ENCODE results near the gene GNG13.
A peak's percentile ranks its signal among the peaks of the same experiment; 100 is the strongest.

Gene GNG13

DNA sequence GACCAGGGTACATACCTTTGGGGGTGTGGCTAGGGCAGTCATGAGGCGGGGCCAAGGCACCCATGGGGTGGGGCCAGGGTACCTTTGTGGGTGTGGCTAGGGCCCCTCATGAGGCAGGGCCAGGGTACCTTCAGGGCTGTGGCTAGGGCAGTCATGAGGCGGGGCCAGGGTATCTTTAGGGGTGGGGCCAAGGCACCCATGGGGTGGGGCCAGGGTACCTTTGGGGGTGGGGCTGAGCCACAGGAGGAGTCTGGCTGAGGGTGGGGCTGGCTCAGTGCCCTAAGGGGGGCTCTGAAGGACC, 3.5 kb downstream of the GNG13 start:
- no peaks in the 10 kb centered on the region for H3K4me1 ChIP-seq (ENCODE audit: control insufficient read depth, insufficient read depth, low read length)
- DNase-seq (ENCODE audit: low read depth) = no peak
- no peak overlapping the region for H3K9ac ChIP-seq (ENCODE audit: low read length)
- no peaks in the 10 kb centered on the region for H3K9me3 ChIP-seq (ENCODE audit: control insufficient read depth, low read length)
- no peak overlapping the region for H3K4me3 ChIP-seq (ENCODE audit: low read length)
- H3K36me3 ChIP-seq (ENCODE audit: control insufficient read depth, insufficient read depth, low read length, severe bottlenecking) = no peaks in the 10 kb centered on the region
- peaks cover 19% of the 10 kb centered on the region for H3K27me3 ChIP-seq (replicated peaks; ENCODE audit: control insufficient read depth, insufficient read depth, low read length)

DNA sequence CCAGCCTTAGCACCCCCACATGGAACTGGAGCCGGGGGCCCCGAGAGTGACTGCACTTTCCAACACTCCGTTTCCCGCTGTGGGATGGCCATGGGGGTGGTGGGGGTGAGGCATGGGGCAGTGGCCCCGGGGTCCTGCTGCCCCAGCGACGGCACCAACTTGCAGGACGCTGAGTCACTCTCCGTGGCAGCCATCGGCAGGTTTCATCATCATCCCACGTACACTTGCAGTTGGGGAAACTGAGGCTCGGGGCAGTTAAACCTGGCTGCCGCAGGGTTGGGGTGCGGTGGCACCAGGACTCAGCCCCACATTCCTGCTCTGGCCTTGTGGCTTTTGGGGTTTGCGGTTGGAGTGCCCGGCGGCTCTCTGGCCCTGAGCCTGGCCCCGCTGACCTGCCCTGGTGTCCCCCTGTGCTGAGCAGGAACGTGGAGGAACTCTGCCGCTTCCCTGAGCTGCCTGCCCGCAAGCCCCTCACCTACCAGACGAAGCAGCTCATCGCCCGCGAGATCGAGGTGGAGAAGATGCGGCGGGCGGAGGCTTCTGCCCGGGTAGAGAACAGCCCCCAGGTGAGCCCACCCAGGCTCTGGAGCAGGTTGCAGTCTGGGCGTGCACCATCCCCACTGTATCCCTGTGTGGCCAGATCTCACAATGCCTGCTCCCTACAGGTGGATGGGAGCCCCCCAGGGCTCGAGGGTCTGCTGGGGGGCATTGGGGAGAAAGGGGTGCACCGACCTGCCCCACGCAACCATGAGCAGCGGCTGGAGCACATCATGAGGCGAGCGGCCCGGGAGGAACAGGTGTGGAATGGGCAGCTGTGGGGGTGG, 4.0 kb downstream of the GNG13 start:
- Histone ChIP-seq H3K27me3 (replicated peaks; ENCODE audit: control insufficient read depth, insufficient read depth, low read length) (peaks cover 14% of the 10 kb centered on the region), H3K36me3 (ENCODE audit: control insufficient read depth, insufficient read depth, low read length, severe bottlenecking) (no peaks in the 10 kb centered on the region), H3K9me3 (ENCODE audit: control insufficient read depth, low read length) (no peaks in the 10 kb centered on the region), H3K9ac (ENCODE audit: low read length) (no peak overlapping the region), H3K4me3 (ENCODE audit: low read length) (no peak overlapping the region), H3K4me1 (ENCODE audit: control insufficient read depth, insufficient read depth, low read length) (no peaks in the 10 kb centered on the region)
- no peak for DNase-seq (ENCODE audit: low read depth)

DNA sequence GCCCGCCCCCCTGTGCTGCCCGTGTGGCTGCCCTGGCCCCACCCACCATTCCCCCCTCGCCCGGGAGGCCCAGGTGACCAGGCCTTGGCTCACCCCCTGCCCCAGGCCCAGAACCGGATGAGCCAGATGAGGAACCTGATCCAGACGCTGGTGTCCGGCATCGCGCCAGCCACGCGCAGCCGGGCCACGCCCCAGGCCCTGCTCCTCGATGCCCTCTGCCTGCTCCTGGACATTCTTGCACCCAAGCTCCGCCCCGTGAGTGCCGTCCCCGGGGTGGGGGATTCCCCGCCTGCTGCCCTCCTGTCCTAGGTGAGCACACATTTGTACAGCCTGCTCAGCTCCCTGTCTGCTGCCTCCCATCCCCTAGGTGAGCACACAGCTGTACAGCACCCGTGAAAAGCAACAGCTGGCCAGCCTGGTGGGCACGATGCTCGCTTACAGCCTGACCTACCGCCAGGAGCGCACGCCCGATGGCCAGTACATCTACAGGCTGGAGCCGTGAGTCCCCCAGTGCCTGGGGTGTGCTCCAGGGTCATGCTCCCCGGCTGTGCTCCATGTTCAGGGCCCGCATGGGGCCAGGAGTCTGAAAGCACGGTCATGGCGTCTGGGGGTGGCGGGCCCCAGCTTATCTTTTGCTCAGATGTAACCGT, 4.8 kb downstream of the GNG13 start:
- Histone ChIP-seq H3K4me1 (ENCODE audit: control insufficient read depth, insufficient read depth, low read length) (no peaks in the 10 kb centered on the region), H3K36me3 (ENCODE audit: control insufficient read depth, insufficient read depth, low read length, severe bottlenecking) (no peaks in the 10 kb centered on the region), H3K9me3 (ENCODE audit: control insufficient read depth, low read length) (no peaks in the 10 kb centered on the region), H3K9ac (ENCODE audit: low read length) (no peak overlapping the region), H3K27me3 (replicated peaks; ENCODE audit: control insufficient read depth, insufficient read depth, low read length) (peaks cover 7% of the 10 kb centered on the region), H3K4me3 (ENCODE audit: low read length) (no peak overlapping the region)
- DNase-seq (ENCODE audit: low read depth) = no peak

DNA sequence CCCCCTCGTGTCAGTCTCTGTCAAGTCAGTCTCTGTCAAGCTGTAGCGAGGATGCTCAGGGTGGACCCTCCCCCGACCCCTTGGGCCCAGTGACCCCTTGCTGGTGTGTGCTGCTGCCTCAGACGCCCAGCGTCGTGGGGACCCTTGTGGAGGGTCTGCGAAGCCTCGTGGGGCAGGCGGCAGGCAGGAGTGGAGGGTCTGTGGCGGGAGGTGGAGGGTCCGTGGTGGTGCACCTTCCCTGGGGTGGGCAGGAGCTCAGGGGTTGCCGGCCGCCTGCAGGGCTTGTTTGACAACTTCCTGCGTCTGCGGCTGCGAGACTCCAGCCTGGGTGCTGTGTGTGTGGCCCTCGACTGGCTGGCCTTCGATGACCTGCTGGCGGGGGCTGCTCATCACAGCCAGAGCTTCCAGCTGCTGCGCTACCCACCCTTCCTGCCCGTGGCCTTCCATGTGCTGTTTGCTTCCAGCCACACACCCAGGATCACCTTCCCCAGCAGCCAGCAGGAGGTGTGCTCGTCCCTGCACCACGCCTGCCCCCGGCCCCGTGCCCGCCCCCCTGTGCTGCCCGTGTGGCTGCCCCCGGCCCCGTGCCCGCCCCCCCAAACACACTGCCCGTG, 5.6 kb downstream of the GNG13 start:
- H3K9me3 ChIP-seq (ENCODE audit: control insufficient read depth, low read length) = no peaks in the 10 kb centered on the region
- no peak for DNase-seq (ENCODE audit: low read depth)
- peaks cover 6% of the 10 kb centered on the region for H3K27me3 ChIP-seq (replicated peaks; ENCODE audit: control insufficient read depth, insufficient read depth, low read length)
- no peak overlapping the region for H3K9ac ChIP-seq (ENCODE audit: low read length)
- no peaks in the 10 kb centered on the region for H3K36me3 ChIP-seq (ENCODE audit: control insufficient read depth, insufficient read depth, low read length, severe bottlenecking)
- no peaks in the 10 kb centered on the region for H3K4me1 ChIP-seq (ENCODE audit: control insufficient read depth, insufficient read depth, low read length)
- H3K4me3 ChIP-seq (ENCODE audit: low read length) = no peak overlapping the region

DNA sequence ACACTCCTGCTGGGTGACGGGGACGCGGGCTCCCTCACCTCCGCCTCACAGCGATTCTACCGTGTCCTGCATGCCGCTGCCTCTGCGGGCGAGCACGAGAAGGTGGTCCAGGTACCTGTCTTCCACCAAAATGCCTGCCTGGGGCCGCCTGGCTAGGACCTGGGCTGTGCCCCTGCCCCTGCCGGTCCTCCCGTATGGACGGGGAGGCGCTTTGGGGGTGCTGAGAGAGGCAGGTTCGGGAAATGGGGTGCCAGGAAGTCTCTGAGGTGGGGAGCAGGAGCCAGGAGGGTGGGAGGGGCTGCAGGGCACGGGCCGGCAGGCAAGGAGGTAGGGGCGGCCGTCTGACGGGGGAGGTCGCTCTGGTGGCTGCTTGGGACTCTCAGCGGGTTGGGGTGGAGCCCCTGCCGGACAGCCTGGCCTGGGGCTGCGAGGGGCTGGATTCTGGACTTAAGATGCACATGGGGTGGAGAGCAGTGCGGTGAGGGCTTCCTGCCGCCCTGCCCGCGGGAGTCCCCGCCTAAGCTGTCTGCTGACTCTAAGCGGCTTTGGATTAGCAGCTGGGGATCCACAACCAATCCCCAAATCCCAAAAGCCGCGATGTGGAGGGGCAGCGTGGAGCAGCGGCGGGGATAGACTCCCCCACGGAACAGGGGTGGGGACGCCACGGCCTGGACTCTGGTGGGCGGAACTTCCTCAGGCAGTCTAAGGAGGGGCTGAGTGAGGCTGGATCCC, 6.3 kb downstream of the GNG13 start:
- Histone ChIP-seq H3K27me3 (replicated peaks; ENCODE audit: control insufficient read depth, insufficient read depth, low read length) (peaks cover 3% of the 10 kb centered on the region), H3K4me3 (ENCODE audit: low read length) (no peak overlapping the region), H3K4me1 (ENCODE audit: control insufficient read depth, insufficient read depth, low read length) (no peaks in the 10 kb centered on the region), H3K36me3 (ENCODE audit: control insufficient read depth, insufficient read depth, low read length, severe bottlenecking) (no peaks in the 10 kb centered on the region), H3K9ac (ENCODE audit: low read length) (no peak overlapping the region), H3K9me3 (ENCODE audit: control insufficient read depth, low read length) (no peaks in the 10 kb centered on the region)
- DNase-seq (ENCODE audit: low read depth) = no peak

DNA sequence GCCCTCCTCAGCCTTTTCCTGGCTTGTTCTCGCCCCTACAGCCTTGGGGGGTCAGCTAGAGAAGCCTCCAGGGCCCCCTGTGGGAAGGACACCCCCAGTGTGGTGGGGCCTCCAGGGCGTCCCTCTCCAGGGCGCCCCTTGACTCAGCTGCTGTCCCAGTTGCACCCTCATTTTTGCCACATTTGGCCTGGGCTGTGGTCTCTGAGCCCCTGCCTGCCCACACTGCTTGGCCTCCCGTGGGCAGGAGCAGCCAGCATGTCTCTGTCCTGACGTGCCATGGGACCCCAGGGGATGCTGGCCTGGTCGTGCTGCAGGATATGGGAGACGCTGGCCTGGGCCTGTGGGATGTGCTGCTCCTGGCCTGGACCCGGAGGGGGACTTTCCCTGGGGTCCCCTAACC, 7.1 kb downstream of the GNG13 start:
- DNase-seq (ENCODE audit: low read depth) = no peak
- Histone ChIP-seq H3K27me3 (replicated peaks; ENCODE audit: control insufficient read depth, insufficient read depth, low read length) (no peaks in the 10 kb centered on the region), H3K9ac (ENCODE audit: low read length) (no peak overlapping the region), H3K4me1 (ENCODE audit: control insufficient read depth, insufficient read depth, low read length) (no peaks in the 10 kb centered on the region), H3K36me3 (ENCODE audit: control insufficient read depth, insufficient read depth, low read length, severe bottlenecking) (no peaks in the 10 kb centered on the region), H3K9me3 (ENCODE audit: control insufficient read depth, low read length) (no peaks in the 10 kb centered on the region), H3K4me3 (ENCODE audit: low read length) (no peak overlapping the region)

DNA sequence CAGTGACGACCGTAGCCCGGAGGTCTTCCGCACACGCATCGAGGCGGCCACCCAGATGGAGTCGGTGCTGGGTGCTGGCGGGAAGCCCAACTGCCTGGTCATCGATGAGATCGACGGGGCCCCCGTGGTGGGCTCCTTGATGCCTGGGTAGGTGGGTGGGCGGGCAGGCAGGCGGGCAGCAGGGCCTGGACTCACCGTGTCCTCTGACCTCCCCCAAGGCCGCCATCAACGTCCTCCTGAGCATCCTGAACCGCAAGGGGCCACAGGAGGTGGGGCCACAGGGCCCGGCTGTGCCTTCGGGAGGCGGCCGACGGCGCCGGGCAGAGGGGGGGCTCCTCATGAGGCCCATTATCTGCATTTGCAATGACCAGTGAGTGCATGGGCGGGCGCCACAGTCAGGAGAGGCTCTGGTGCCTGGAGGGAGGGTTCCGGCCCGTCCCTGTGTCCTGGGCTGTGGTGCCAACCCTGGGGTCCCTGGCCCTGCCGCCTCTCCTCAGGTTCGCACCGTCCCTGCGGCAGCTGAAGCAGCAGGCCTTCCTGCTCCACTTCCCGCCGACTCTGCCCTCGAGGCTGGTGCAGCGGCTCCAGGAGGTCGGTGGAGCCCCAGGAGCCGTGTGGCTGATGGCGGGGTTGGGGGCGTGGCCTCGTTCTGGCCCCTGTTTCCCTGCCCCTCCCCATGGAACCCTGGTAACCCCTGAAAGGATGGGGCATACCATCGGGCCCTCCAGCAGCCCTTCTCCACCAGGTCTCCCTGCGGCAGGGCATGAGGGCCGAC, 8.1 kb downstream of the GNG13 start:
- H3K9ac ChIP-seq (ENCODE audit: low read length) = no peak overlapping the region
- no peaks in the 10 kb centered on the region for H3K27me3 ChIP-seq (replicated peaks; ENCODE audit: control insufficient read depth, insufficient read depth, low read length)
- no peak for DNase-seq (ENCODE audit: low read depth)
- no peak overlapping the region for H3K4me3 ChIP-seq (ENCODE audit: low read length)
- no peaks in the 10 kb centered on the region for H3K36me3 ChIP-seq (ENCODE audit: control insufficient read depth, insufficient read depth, low read length, severe bottlenecking)
- peaks cover 2% of the 10 kb centered on the region for H3K4me1 ChIP-seq (ENCODE audit: control insufficient read depth, insufficient read depth, low read length)
- H3K9me3 ChIP-seq (ENCODE audit: control insufficient read depth, low read length) = no peaks in the 10 kb centered on the region

DNA sequence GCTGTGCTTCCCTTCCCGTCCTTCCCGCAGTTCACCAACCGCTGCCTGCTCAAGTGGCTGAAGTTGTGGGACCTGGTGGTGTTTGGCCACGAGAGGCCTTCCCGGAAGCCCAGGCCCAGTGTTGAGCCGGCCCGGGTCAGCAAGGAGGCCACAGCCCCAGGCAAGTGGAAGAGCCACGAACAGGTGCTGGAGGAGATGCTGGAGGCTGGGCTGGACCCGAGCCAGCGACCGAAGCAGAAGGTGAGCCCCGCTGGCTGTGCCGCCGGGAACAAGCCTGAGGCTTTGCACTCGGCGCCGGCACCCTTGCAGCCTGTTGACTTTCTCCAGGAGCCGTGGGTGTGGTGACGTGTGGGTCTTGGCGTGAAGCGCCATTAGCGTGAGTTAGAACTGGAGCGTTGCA, 9.4 kb downstream of the GNG13 start:
- Histone ChIP-seq H3K9ac (ENCODE audit: low read length) (no peak overlapping the region), H3K36me3 (ENCODE audit: control insufficient read depth, insufficient read depth, low read length, severe bottlenecking) (peaks cover 4% of the 10 kb centered on the region), H3K4me3 (ENCODE audit: low read length) (no peak overlapping the region), H3K9me3 (ENCODE audit: control insufficient read depth, low read length) (no peaks in the 10 kb centered on the region), H3K4me1 (ENCODE audit: control insufficient read depth, insufficient read depth, low read length) (peaks cover 7% of the 10 kb centered on the region), H3K27me3 (replicated peaks; ENCODE audit: control insufficient read depth, insufficient read depth, low read length) (no peaks in the 10 kb centered on the region)
- DNase-seq (ENCODE audit: low read depth) = no peak

DNA sequence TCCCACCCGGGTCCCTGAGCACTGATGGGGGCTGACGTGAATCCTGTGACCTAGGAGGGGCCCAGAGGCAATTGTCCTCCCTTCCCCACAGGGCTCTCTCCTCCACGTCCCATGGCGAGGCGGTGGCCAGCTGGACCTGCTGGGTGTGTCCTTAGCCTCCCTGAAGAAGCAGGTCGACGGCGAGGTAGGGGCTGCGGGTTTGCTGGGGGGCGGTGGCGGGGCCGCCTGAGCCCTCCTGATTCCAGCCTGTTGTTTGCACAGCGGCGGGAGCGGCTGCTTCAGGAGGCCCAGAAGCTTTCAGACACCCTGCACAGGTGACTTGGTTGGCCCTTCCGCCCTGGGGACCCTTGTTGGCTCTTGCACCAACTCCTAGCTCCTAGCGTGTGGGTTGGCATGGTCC, 10.4 kb downstream of the GNG13 start:
- H3K9ac ChIP-seq (ENCODE audit: low read length) = no peak overlapping the region
- no peaks in the 10 kb centered on the region for H3K27me3 ChIP-seq (replicated peaks; ENCODE audit: control insufficient read depth, insufficient read depth, low read length)
- peaks cover 7% of the 10 kb centered on the region for H3K4me1 ChIP-seq (ENCODE audit: control insufficient read depth, insufficient read depth, low read length)
- no peaks in the 10 kb centered on the region for H3K9me3 ChIP-seq (ENCODE audit: control insufficient read depth, low read length)
- H3K36me3 ChIP-seq (ENCODE audit: control insufficient read depth, insufficient read depth, low read length, severe bottlenecking) = peaks cover 5% of the 10 kb centered on the region
- no peak for DNase-seq (ENCODE audit: low read depth)
- H3K4me3 ChIP-seq (ENCODE audit: low read length) = no peak overlapping the region

DNA sequence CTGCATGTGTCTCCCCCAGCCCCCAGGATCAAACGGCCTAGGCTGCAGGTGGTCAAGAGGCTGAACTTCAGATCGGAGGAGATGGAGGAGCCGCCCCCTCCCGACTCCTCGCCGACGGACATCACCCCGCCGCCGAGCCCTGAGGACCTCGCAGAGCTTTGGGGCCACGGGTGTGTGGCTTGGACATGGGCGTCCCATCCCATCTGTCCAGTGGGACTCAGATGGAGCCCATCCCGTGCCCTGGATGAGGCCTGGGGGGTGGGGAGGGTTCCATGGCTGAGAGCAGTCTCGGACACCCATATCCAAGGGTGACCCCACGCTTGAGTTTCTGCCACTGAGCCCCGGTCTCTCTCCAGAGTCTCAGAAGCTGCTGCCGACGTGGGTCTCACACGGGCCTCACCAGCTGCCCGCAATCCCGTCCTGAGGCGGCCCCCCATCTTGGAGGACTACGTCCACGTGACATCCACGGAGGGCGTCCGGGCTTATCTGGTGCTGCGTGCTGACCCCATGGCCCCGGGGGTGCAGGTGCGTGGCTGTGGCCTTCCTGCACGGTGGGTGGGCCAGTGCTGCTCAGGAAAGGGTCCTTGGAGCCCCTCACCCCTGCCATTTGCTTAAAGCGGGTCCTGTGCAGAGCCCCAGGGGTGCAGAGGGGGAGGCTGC, 11.2 kb downstream of the GNG13 start:
- Histone ChIP-seq H3K9ac (ENCODE audit: low read length) (peak overlapping the region; percentile 77), H3K4me1 (ENCODE audit: control insufficient read depth, insufficient read depth, low read length) (peaks cover 7% of the 10 kb centered on the region), H3K36me3 (ENCODE audit: control insufficient read depth, insufficient read depth, low read length, severe bottlenecking) (peaks cover 5% of the 10 kb centered on the region), H3K9me3 (ENCODE audit: control insufficient read depth, low read length) (no peaks in the 10 kb centered on the region), H3K27me3 (replicated peaks; ENCODE audit: control insufficient read depth, insufficient read depth, low read length) (no peaks in the 10 kb centered on the region), H3K4me3 (ENCODE audit: low read length) (peak overlapping the region; percentile 86)
- no peak for DNase-seq (ENCODE audit: low read depth)
